Stimulated activated CD8-positive, alpha-beta memory T cell treated with anti-CD3 and anti-CD28 coated beads, Interleukin-7, amount 100 ng/mL, for 48 hours (primary cell): ENCODE measurements around the gene PPP4R2.
"Not testable (repeated sequence)": the region's sequence is repeated elsewhere in the genome, so short reads cannot be mapped to it uniquely, and the experiment has no call there.

Experiments
- DNase-seq, 2 donors: peaks; one replicate each; pipeline ENCODE4 v3.0.0-alpha.2; 2020; ENCODE audit warnings: low read depth in 1 of 2; ENCODE audit errors: extremely low read depth in 1 of 2

Gene PPP4R2

GRCh38 chr3:72976281-72976741 lies 20.3 kb upstream of the PPP4R2 start:
- no peak for DNase-seq

- no peak for DNase-seq
Observed at GRCh38 chr3:72977060-72977808, 19.4 kb upstream of the PPP4R2 start.

- no peak for DNase-seq
Observed at GRCh38 chr3:72982609-72983366, 13.8 kb upstream of the PPP4R2 start.

- no peak for DNase-seq
Observed at GRCh38 chr3:72985576-72985975, 11.0 kb upstream of the PPP4R2 start.

DNA sequence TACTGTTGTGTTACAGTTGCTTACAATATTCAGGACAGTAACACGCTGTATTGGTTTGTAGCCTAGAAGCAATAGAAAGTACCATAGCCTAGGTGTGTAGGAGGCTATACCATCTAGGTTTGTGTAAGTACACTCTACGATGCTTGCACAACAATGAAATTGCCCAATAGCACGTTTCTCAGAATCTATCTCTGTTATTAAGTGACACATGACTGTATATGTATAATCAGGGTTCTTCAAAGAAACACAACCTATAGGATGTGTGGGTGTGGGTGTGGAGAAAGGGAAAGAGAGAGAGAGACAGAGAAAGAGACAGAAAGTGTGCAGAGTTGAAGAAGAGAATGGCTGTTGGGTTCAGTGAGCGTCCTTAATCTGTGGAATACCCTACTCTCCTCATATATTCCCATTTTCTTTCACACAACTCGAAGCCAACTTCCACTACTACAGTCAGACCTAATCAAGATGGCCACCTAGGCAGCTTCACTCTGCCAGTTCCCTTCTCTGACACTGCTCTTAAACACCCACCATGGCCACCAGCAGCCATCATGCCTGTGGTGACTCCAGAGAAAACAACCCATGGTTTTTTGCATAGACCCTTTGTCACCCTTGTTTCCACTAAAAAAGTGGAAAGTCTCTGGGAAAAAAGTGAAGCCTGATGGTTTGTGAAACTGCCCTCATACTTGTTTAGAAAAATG lies 5.8 kb upstream of the PPP4R2 start:
- DNase-seq: no peak

- DNase-seq: no peak
Observed at GRCh38 chr3:72991522-72991921, 5.1 kb upstream of the PPP4R2 start.

GRCh38 chr3:72993391-72993790 lies 3.2 kb upstream of the PPP4R2 start:
- DNase-seq: no peak

DNA sequence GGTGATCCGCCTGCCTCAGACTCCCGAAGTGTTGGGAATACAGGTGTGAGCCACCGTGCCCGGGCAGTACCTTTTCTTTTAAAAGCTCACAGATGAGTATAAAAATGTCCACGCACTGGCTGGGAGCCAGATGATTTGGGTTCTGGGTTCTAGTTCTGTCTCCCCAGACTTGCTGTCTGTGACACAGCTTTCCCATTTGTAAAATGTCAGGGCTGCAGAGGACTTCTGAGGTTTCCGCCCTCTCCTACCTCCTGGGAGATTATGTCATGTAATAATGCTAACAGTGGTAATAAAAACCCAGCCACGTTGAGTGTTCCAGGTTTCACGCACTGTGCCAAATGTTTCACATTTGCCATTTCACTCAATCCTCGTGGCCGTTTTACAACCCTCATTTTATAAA lies 1.3 kb upstream of the PPP4R2 start:
- no peak for DNase-seq

GRCh38 chr3:72996121-72996472 lies 514 bp upstream of the PPP4R2 start:
- DNase-seq: no peak

GRCh38 chr3:72997421-72997961 lies 880 bp downstream of the PPP4R2 start:
- no peak for DNase-seq

- DNase-seq: no peak
Observed at GRCh38 chr3:72998466-72998865, 1.9 kb downstream of the PPP4R2 start.

DNA sequence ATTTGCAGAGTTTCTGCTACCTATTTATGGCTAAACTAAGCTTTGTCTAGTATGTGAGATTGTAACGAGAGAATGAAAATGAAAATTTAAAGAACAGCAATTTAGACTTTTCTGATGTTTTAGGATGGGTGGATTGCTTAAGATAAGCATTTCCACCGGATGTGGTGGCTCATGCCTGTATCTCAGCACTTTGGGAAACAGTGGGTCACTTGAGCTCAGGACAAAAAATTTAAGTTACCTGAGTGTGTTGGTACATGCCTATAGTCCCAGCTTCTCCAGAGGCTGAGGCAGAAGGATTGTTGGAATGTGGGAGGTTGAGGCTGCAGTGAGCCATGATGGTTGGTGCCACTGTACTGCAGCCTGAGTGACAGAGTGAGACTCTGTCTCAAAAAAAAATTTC lies 3.3 kb downstream of the PPP4R2 start:
- no peak for DNase-seq

DNA sequence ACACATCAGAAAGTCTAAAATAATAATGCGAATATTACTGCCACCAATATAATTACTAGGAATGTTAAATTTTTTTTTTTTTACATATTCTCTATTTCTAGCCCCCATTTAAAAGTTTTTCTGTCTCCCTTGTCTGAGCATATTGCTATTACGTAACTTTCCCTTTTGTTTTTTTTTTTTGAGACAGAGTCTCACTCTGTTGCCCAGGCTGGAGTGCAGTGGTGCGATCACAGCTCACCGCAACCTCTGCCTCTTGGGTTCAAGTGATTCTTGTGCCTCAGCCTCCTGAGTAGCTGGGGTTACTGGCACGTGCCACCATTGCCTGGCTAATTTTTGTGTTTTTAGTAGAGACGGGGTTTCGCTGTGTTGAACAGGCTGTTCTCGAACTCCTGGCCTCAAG lies 6.4 kb downstream of the PPP4R2 start:
- DNase-seq: not testable (repeated sequence)

DNA sequence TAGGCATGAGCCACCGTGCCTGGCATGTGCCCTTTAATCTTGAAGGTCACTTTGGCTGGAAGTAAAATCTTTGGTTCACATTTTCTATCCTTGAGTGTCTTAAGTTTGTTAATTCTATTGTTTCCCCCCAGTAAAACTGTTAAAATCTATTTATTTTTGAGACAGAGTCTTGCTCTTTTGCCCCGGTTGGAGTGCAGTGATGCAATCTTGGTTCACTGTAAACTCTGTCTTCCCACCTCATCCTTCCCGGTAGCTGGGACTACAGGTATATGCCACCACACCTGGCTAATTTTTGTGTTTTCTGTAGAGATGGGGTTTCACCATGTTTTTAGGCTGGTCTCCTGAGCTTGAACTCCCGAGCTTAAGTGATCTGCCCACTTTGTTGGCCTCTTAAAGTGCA lies 7.7 kb downstream of the PPP4R2 start:
- no peak for DNase-seq

GRCh38 chr3:73007992-73008712 lies 11.5 kb downstream of the PPP4R2 start:
- no peak for DNase-seq

GRCh38 chr3:73009008-73009407 lies 12.4 kb downstream of the PPP4R2 start:
- DNase-seq: no peak

DNA sequence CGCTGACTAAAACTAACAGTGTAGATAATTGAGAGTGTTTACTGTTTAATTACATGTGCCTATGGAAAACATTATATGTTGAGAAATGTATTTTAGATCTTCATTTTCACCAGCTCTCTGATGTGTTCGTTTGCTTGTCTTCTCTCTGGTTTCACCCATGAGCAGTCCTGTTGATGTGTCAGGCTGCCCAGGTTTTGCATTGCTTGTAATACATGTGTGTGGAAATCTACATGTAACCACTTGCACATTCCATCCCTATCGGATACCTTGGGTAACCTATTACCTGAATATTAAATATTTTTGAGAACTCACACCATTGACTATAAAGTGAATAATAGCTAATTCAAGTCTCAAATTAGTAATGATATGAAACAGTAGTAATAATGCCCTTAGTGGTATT lies 13.1 kb downstream of the PPP4R2 start:
- no peak for DNase-seq

DNA sequence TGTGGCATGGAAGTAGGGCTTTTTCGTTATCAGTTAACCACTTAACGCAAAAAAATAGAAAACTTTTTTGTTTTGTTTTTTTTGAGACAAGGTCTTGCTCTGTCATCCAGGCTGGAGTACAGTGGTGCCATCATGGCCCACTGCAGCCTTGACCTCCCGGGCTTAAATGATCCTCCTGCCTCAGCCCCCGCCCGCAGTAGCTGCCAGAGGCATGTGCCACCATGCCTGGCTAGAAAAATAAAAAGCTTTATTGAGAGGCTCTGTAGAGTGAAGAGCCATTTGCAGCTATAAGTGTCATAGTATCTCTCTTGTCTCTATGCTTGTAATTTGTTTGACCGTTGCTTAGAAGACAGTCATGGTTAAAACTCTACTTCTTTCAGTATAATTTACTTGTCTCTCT lies 13.5 kb downstream of the PPP4R2 start:
- no peak for DNase-seq

GRCh38 chr3:73018298-73018697 lies 21.7 kb downstream of the PPP4R2 start:
- DNase-seq: no peak

GRCh38 chr3:73018790-73019441 lies 22.3 kb downstream of the PPP4R2 start:
- DNase-seq: no peak
